Ovary (tissue), 3 donors: ENCODE results near the gene DNAJB1.

Source experiments
- CTCF ChIP-seq, 3 donors: fragments of 450-650 bp in 2 of 3; fragments of 200-600 bp in 1 of 3; IDR thresholded peaks; one replicate each; pipeline versions ENCODE4 v1.5.1 to v1.8.0; 2016 to 2022; ENCODE audit warnings: antibody characterized with exemption in 3 of 3, mild to moderate bottlenecking in 1 of 3
- POLR2A ChIP-seq: fragments of 450-650 bp; IDR thresholded peaks from one replicate; pipeline ENCODE4 v1.6.1; 2017; ENCODE audit warnings: antibody characterized with exemption, mild to moderate bottlenecking, moderate library complexity
- donor health status: DM: no; HTN: no; CAD: no.

GRCh38 chr19:14529254-14530004, 11.2 kb upstream of the DNAJB1 start, which contains the start of gene TECR:
- TF ChIP-seq CTCF (IDR thresholded peaks at IDR 0.05) (peak in 2 of 3 donors; percentile 10 to 20), POLR2A (peak; percentile 95)
